ENCODE measurements around the gene SLC22A8. TPM values are rescaled to one million over a fixed set of nuclear protein-coding genes. Genes with fewer than 3 reads are reported as not detected.
"Not testable (repeated sequence)": the region's sequence is repeated elsewhere in the genome, so short reads cannot be mapped to it uniquely, and the experiment has no call there.

Gene SLC22A8
- total RNA-seq, 4 donors from 2014 or later = not detected

- no peak overlapping the region for H3K4me3 ChIP-seq
- no peaks in the 10 kb centered on the region for H3K9me3 ChIP-seq
- no peak for DNase-seq
- WGBS, 2 donors = 57 to 72% methylated on average over 5 of the region's 5 CpGs
- H3K4me1 ChIP-seq = peaks cover 0 to 13% (median 6%) of the 10 kb centered on the region in 3 donors
- intact Hi-C loops (cut with DNase I) = no loop called here
- H3K36me3 ChIP-seq = no peaks in the 10 kb centered on the region
- no peak overlapping the region for H3K27ac ChIP-seq
- no peak for TF ChIP-seq CTCF (IDR thresholded peaks at IDR 0.05)
- TF ChIP-seq POLR2A (IDR thresholded peaks at IDR 0.05) = no peak
- no peaks in the 10 kb centered on the region for H3K27me3 ChIP-seq
Measured at GRCh38 chr11:62954478-62954877, 61.2 kb downstream of the SLC22A8 start.

GRCh38 chr11:62953811-62954210 lies 61.8 kb downstream of the SLC22A8 start:
- no peaks in the 10 kb centered on the region for H3K9me3 ChIP-seq
- peaks cover 0 to 6% (median 0%) of the 10 kb centered on the region in 3 donors for H3K4me1 ChIP-seq
- no peak for DNase-seq
- H3K4me3 ChIP-seq = no peak overlapping the region
- no peaks in the 10 kb centered on the region for H3K36me3 ChIP-seq
- intact Hi-C loops (cut with DNase I) = no loop called here
- no peaks in the 10 kb centered on the region for H3K27me3 ChIP-seq
- WGBS, 2 donors = 61 to 92% methylated on average over 4 of the region's 4 CpGs
- no peak overlapping the region for H3K27ac ChIP-seq
- no peak for TF ChIP-seq POLR2A (IDR thresholded peaks at IDR 0.05)
- no peak for TF ChIP-seq CTCF (IDR thresholded peaks at IDR 0.05)

DNA sequence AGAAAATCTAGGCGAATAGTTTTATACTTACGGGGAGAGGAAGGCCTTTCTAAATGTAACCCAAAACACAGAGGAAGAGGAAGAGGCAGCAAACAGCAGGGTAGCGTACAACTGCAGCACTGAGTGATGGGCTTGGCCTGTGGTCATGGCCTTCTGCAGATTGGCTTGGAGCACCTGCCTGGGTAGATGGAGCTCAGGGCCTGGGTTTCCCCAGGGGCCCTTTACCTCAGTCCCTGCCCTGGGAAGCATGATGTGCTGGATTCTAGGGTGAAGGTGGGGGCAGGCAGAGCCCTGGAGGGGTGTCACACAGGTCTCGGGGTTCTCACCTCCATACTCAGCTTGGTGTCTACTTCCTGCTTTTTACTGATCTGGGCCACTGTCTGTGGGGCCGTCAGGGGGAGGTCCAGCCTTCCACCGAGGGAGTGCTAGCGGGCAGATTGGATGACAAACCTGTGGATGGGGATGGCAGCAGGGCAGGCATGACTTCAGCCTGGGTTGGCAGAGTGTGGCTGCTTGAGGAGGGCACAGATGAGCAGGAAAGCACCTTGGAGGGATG lies 66.8 kb downstream of the SLC22A8 start:
- DNase-seq = no peak
- Histone ChIP-seq H3K4me3 (no peak overlapping the region), H3K9me3 (no peaks in the 10 kb centered on the region), H3K4me1 (no peaks in the 10 kb centered on the region), H3K27me3 (no peaks in the 10 kb centered on the region), H3K36me3 (no peaks in the 10 kb centered on the region), H3K27ac (no peak overlapping the region)
- intact Hi-C loops (cut with DNase I) = no loop called here
- WGBS, 2 donors = 79 to 88% methylated on average over 5 of the region's 7 CpGs
- TF ChIP-seq CTCF (IDR thresholded peaks at IDR 0.05) (no peak), POLR2A (IDR thresholded peaks at IDR 0.05) (no peak)

- H3K27me3 ChIP-seq; H3K4me3 ChIP-seq; DNase-seq; H3K36me3 ChIP-seq; H3K27ac ChIP-seq; H3K4me1 ChIP-seq; intact Hi-C loops (cut with DNase I); H3K9me3 ChIP-seq: not testable (repeated sequence)
- WGBS, 2 donors = 97 to 98% methylated on average over 10 of the region's 10 CpGs
Measured at GRCh38 chr11:62945538-62945937, 70.1 kb downstream of the SLC22A8 start.

Other genes starting within 250 kb of the SLC22A8 start
- 10 to 100 TPM; 11.5 to 40.2 (median 19.0) TPM for gene TAF6L, start 244.4 kb downstream of the SLC22A8 start, total RNA-seq
- gene TMEM179B, start 228.4 kb downstream of the SLC22A8 start, total RNA-seq = 10 to 100 TPM; 35.6 to 60.1 (median 43.3) TPM
- gene TMEM223, start 223.8 kb downstream of the SLC22A8 start, total RNA-seq = 10 to 100 TPM; 13.2 to 28.4 (median 22.0) TPM
- 10 to 100 TPM; 38.1 to 62.4 (median 44.4) TPM for gene NXF1, start 210.4 kb downstream of the SLC22A8 start, total RNA-seq
- gene STX5, start 183.8 kb downstream of the SLC22A8 start, total RNA-seq = 10 to 100 TPM; 23.0 to 34.7 (median 24.2) TPM
- gene TEX54, start 183.0 kb downstream of the SLC22A8 start, total RNA-seq = not detected
- 10 to 100 TPM; 31.7 to 74.0 (median 44.3) TPM for gene WDR74, start 176.3 kb downstream of the SLC22A8 start, total RNA-seq
- 100 to 1,000 TPM; 132 to 373 (median 153) TPM for gene SLC3A2, start 134.9 kb downstream of the SLC22A8 start, total RNA-seq
- under 1 TPM in 2 of 4 donors, not detected in 2; 0.30 to 0.73 TPM for gene CHRM1, start 94.5 kb downstream of the SLC22A8 start, total RNA-seq
- not detected for gene SLC22A6, start 30.9 kb downstream of the SLC22A8 start, total RNA-seq
- gene SLC22A24, start 128.4 kb upstream of the SLC22A8 start, total RNA-seq = not detected
- under 1 TPM in 1 of 4 donors, not detected in 3; 0.29 TPM for gene SLC22A25, start 227.8 kb upstream of the SLC22A8 start, total RNA-seq

Data from esophagus squamous epithelium (tissue), 5 donors.